OCI-LY7 (cell line): ENCODE results near the gene PDZD7. TPM values are rescaled to one million over a fixed set of nuclear protein-coding genes. Genes with fewer than 3 reads are reported as not detected.

Experiments used
- BruUV-seq: library from RNA; stranded (reverse); fragments of 400-500 nt; replicated peaks from 2 replicates; lab custom pipeline; 2021; lab: Mats Ljungman, UMichigan
- CTCF ChIA-PET: fragments of 300-600 bp; sonication (Branson Sonifier 250); formaldehyde crosslinking; loops from one replicate; lab custom pipeline; 2022; ENCODE audit warnings: antibody characterized with exemption; ENCODE audit not compliant: unreplicated experiment; lab: Charles Lee
- POLR2A ChIA-PET: fragments of 300-600 bp; sonication (Branson Sonifier 250); formaldehyde crosslinking; loops from one replicate; lab custom pipeline; 2022; ENCODE audit warnings: antibody characterized with exemption; lab: Charles Lee
- DNase-seq: peaks from one replicate; pipeline ENCODE4 v3.0.0-alpha.2; 2015; ENCODE audit warnings: low spot score
- H2AFZ ChIP-seq: fragments of 200-600 bp; sonication (generic), shearing (Covaris generic); 2 replicates; pipeline ENCODE4 v1.6.1; 2014; ENCODE audit warnings: mild to moderate bottlenecking, antibody characterized with exemption, low read length, moderate library complexity
- H3K27ac ChIP-seq: fragments of 200-600 bp; sonication (generic); 2 replicates; pipeline ENCODE4 v1.5.1; 2014; ENCODE audit warnings: mixed run types, low read depth, mild to moderate bottlenecking, moderate library complexity, low read length, inconsistent platforms; ENCODE audit not compliant: poor library complexity, severe bottlenecking
- H3K36me3 ChIP-seq: fragments of 200-600 bp; sonication (generic); 2 replicates; pipeline ENCODE4 v1.6.1; 2014; ENCODE audit warnings: mild to moderate bottlenecking, antibody characterized with exemption, low read length, moderate library complexity, mixed read lengths; ENCODE audit not compliant: insufficient read depth
- H3K4me1 ChIP-seq: fragments of 200-600 bp; sonication (generic); 2 replicates; pipeline ENCODE4 v1.5.1; 2014; ENCODE audit warnings: mild to moderate bottlenecking, low read length; ENCODE audit not compliant: insufficient read depth, poor library complexity, severe bottlenecking
- H3K4me2 ChIP-seq: fragments of 200-600 bp; sonication (generic); 2 replicates; pipeline ENCODE4 v1.6.1; 2014; ENCODE audit warnings: mild to moderate bottlenecking, low read length
- H3K4me3 ChIP-seq: fragments of 200-600 bp; sonication (generic); 2 replicates; pipeline ENCODE4 v1.5.1; 2014; ENCODE audit warnings: mild to moderate bottlenecking, low read depth, low read length; ENCODE audit not compliant: poor library complexity, severe bottlenecking
- H3K79me2 ChIP-seq: fragments of 200-600 bp; sonication (generic); 2 replicates; pipeline ENCODE4 v1.6.1; 2016; ENCODE audit warnings: low read depth, mild to moderate bottlenecking, low read length, moderate library complexity, mixed read lengths; ENCODE audit not compliant: insufficient read depth
- H3K9me2 ChIP-seq: fragments of 200-600 bp; sonication (generic); 2 replicates; pipeline ENCODE4 v1.6.1; 2016; ENCODE audit warnings: mild to moderate bottlenecking, low read length, mixed read lengths; ENCODE audit not compliant: insufficient read depth
- H3K9me3 ChIP-seq: fragments of 200-600 bp; sonication (generic); 2 replicates; pipeline ENCODE4 v1.6.1; 2014; ENCODE audit warnings: mild to moderate bottlenecking, mixed run types, low read length, mixed read lengths
- H4K20me1 ChIP-seq: fragments of 200-600 bp; sonication (generic); 2 replicates; pipeline ENCODE4 v1.6.1; 2014; ENCODE audit warnings: mild to moderate bottlenecking, antibody characterized with exemption, low read length, moderate library complexity, mixed read lengths; ENCODE audit not compliant: insufficient read depth
- EZH2phosphoT487 ChIP-seq: fragments of 200-600 bp; sonication (generic); IDR thresholded peaks from 2 replicates; pipeline ENCODE4 v1.6.1; 2018; ENCODE audit warnings: low read depth, borderline replicate concordance, mild to moderate bottlenecking, mixed run types, antibody characterized with exemption, low read length, moderate library complexity, mixed read lengths
- intact Hi-C: fragments of 100-400 bp; cut with micrococcal nuclease; formaldehyde crosslinking; loops from one replicate; pipeline ENCODE4 v1.10.0; 2022; ENCODE audit not compliant: unreplicated experiment
- total RNA-seq, 2 experiments: library from RNA; depleted of rRNA in 1 of 2; stranded (reverse); fragments of >200 nt in 1 of 2; shearing (Covaris generic) in 1 of 2; gene quantifications; 2 replicates each; pipeline ENCODE4 v1.2.3, GENCODE V29; 2014 to 2022
- TF ChIP-seq, protein P1 (sequence below): fragments of 200-600 bp; sonication (generic); conservative IDR thresholded peaks from 2 replicates; pipeline ENCODE4 v1.5.1; 2014; ENCODE audit warnings: mild to moderate bottlenecking, antibody characterized with exemption, low read length, moderate library complexity, mixed read lengths

The PDZD7 gene
- total RNA-seq, 2 experiments from 2014 or later, result 1.6 to 2.1 TPM

DNA sequence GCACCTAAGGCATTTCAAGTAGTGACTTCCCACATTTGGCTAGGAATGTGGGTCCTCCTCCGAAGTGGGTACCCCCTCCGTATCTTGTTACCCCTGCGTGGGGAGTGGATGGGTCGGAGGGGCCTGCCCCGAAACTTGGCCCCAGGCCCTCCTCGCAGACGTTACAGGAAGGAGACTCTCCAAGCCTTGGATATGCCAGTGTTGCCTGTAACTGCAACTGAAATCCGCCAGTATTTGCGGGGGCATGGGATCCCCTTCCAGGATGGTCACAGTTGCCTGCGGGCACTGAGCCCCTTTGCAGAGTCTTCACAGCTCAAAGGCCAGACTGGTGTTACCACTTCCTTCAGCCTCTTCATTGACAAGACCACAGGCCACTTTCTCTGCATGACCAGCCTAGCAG, 42.8 kb downstream of the PDZD7 start:
- peaks cover 38% of the 10 kb centered on the region for H3K4me1 ChIP-seq
- intact Hi-C loops, result no loop called here
- no peak overlapping the region for H2AFZ ChIP-seq
- ChIA-PET POLR2A (interaction anchor here (1.0 kb wide), 1 partner anchor 8 kb away, joined by 3 read pairs; no protein-coding TSS in a partner anchor), CTCF (no interaction called here)
- peak overlapping the region; percentile 73 for H3K4me2 ChIP-seq
- no peak for TF ChIP-seq EZH2phosphoT487
- TF ChIP-seq, protein P1, sequence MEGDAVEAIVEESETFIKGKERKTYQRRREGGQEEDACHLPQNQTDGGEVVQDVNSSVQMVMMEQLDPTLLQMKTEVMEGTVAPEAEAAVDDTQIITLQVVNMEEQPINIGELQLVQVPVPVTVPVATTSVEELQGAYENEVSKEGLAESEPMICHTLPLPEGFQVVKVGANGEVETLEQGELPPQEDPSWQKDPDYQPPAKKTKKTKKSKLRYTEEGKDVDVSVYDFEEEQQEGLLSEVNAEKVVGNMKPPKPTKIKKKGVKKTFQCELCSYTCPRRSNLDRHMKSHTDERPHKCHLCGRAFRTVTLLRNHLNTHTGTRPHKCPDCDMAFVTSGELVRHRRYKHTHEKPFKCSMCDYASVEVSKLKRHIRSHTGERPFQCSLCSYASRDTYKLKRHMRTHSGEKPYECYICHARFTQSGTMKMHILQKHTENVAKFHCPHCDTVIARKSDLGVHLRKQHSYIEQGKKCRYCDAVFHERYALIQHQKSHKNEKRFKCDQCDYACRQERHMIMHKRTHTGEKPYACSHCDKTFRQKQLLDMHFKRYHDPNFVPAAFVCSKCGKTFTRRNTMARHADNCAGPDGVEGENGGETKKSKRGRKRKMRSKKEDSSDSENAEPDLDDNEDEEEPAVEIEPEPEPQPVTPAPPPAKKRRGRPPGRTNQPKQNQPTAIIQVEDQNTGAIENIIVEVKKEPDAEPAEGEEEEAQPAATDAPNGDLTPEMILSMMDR, result no peak
- no TSS peak for BruUV-seq
- peaks cover 41% of the 10 kb centered on the region for H3K36me3 ChIP-seq
- peaks cover 44% of the 10 kb centered on the region for H3K79me2 ChIP-seq
- H3K9me2 ChIP-seq, result no peaks in the 10 kb centered on the region
- DNase-seq, result no peak
- H3K27ac ChIP-seq, result no peak overlapping the region
- H3K4me3 ChIP-seq, result peak overlapping the region; percentile 93
- no peaks in the 10 kb centered on the region for H3K9me3 ChIP-seq
- 0 out of 2 replicates have a peak, but pooled peaks cover 4% of the 10 kb centered on the region for H4K20me1 ChIP-seq

GRCh38 chr10:100987685-100988049, 43.3 kb downstream of the PDZD7 start:
- intact Hi-C loops, result no loop called here
- Histone ChIP-seq H3K9me3 (no peaks in the 10 kb centered on the region), H3K79me2 (peaks cover 44% of the 10 kb centered on the region), H3K27ac (peak overlapping the region; percentile 62), H3K4me1 (peaks cover 38% of the 10 kb centered on the region), H2AFZ (peak overlapping the region; percentile 50), H3K4me2 (peak overlapping the region; percentile 73), H4K20me1 (0 out of 2 replicates have a peak, but pooled peaks cover 4% of the 10 kb centered on the region), H3K9me2 (no peaks in the 10 kb centered on the region), H3K4me3 (peak overlapping the region; percentile 93), H3K36me3 (peaks cover 36% of the 10 kb centered on the region)
- no peak for DNase-seq
- POLR2A ChIA-PET, result interaction anchor here (1.0 to 1.5 kb wide), 2 partner anchors 9 to 20 kb away, joined by 3 to 5 read pairs; no protein-coding TSS in a partner anchor
- CTCF ChIA-PET, result no interaction called here
- no TSS peak for BruUV-seq
- TF ChIP-seq, protein P1, result no peak
- no peak for TF ChIP-seq EZH2phosphoT487

DNA sequence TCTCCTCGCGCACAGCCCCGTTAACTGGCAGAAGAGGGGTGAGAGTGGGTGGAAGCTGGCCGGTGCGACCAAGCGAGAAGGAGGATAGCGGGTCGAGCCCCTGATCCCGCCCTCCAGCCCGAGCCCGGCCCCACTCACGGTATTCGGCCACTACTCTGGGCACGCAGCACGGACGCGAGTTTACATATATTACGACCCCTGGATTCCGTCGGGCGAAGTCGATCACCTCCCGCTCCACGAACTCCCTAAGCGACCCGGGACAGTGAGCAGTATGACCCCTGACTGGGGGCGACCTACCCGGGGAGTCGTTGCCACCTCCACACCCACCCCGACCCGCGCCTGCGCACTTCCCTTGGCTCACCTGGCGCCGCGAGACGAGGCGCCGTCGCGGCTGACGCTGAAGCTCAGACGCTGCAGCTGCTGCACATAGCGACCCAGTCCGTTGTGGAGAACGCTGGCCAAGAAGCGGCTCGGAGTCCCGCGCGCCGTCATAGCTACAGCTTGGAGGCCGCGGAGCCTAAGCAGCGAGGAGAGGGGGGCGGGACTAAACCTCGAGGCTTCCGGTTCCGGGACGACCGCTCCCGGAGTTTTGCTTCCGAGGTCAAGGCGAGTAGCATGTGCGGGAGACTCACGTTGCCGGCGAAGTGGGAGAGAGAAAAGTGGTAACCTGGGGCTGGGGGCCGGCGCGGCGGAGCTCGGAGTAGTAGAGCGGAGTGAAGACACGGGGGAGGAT, 43.8 kb downstream of the PDZD7 start, which contains the start of the genes MRPL43 and TWNK:
TSS of gene MRPL43 (minus strand) at position 546 of the 733 bp plus-strand sequence. CDS start at position 492, 54 bp downstream.
TSS of gene TWNK (plus strand) at position 592 of the 733 bp plus-strand sequence. CDS start 668 bp downstream, outside the sequence.
- Histone ChIP-seq H3K4me1 (peaks cover 38% of the 10 kb centered on the region), H3K36me3 (peaks cover 33% of the 10 kb centered on the region), H4K20me1 (0 out of 2 replicates have a peak, but pooled peaks cover 4% of the 10 kb centered on the region), H3K9me2 (no peaks in the 10 kb centered on the region), H2AFZ (peak within 1 kb of the TSS; percentile 50), H3K9me3 (no peaks in the 10 kb centered on the region), H3K4me2 (peak within 1 kb of the TSS; percentile 73), H3K79me2 (peaks cover 44% of the 10 kb centered on the region), H3K27ac (peak within 1 kb of the TSS; percentile 62), H3K4me3 (peak within 1 kb of the TSS; percentile 93)
- ChIA-PET POLR2A (interaction anchor here (1.0 to 1.5 kb wide), 2 partner anchors 9 to 20 kb away, joined by 3 to 5 read pairs; no protein-coding TSS in a partner anchor), CTCF (no interaction called here)
- DNase-seq, result peak; percentile 84
- no TSS peak for BruUV-seq
- TF ChIP-seq, protein P1, result no peak
- TF ChIP-seq EZH2phosphoT487, result no peak
- intact Hi-C loops, result no loop called here
